HepG2 (cell line): Measurements from ENCODE around the gene CLDN5.

ENCODE experiments used
- CCAR2 ChIP-seq: fragments of 200-400 bp; formaldehyde crosslinking; optimal IDR thresholded peaks from 2 replicates; pipeline ENCODE3; 2018; ENCODE audit warnings: low read depth, mild to moderate bottlenecking, low read length, moderate library complexity
- EP300 ChIP-seq, 3 experiments: sonication (generic) in 1 of 3; formaldehyde crosslinking in 1 of 3; IDR thresholded peaks; 2 replicates each; pipeline versions ENCODE4 v1.5.1 to v1.6.1; 2011 to 2020; ENCODE audit warnings: low read depth in 2 of 3, low read length in 2 of 3, borderline replicate concordance in 1 of 3, improper control_type of control experiment in 1 of 3, mild to moderate bottlenecking in 1 of 3, missing genetic modification reagents in 1 of 3, moderate library complexity in 1 of 3
- RELA ChIP-seq: sonication (generic); formaldehyde crosslinking; IDR thresholded peaks from 2 replicates; pipeline ENCODE4 v1.4.0; 2020; ENCODE audit warnings: missing genetic modification reagents
- ZNF569 ChIP-seq: sonication (generic); formaldehyde crosslinking; IDR thresholded peaks from 2 replicates; pipeline ENCODE4 v1.5.0; 2020; ENCODE audit warnings: mild to moderate bottlenecking, missing genetic modification reagents, moderate library complexity, borderline replicate concordance

DNA sequence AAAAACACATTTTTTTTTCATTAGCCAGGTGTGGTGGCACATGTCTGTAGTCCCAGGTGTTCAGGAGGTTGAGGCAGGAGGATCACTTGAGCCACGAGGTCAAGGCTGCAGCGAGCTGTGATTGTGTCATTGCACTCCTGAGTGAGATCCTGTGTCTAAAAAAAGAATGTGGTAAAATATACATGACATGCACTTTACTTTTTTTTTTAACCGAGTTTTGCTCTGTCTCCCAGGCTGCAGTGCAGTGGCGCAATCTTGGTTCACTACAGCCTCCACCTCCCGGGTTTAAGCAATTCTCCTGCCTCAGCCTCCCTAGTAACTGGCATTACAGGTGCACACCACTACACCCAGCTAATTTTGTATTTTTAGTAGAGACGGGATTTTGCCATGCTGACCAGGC lies 22.5 kb upstream of the CLDN5 start:
- TF ChIP-seq ZNF569 (CRISPR knock-in tag) (no peak), CCAR2 (no peak), EP300 (IDR thresholded peaks at IDR 0.05; ENCODE audit: low read depth in 2 of 2, low read length in 2 of 2) (no peak), EP300 (CRISPR knock-in tag; IDR thresholded peaks at IDR 0.05; ENCODE audit: borderline replicate concordance) (no peak), RELA (CRISPR knock-in tag) (no peak)
